CD4-positive, alpha-beta T cell treated with Interferon alpha-2 for 1 hour (primary cell): ENCODE results near the gene ALX4.

Source experiments
- DNase-seq, 2 donors: peaks; one replicate each; pipeline ENCODE4 v3.0.0-alpha.2; 2020 to 2022

The ALX4 gene

DNA sequence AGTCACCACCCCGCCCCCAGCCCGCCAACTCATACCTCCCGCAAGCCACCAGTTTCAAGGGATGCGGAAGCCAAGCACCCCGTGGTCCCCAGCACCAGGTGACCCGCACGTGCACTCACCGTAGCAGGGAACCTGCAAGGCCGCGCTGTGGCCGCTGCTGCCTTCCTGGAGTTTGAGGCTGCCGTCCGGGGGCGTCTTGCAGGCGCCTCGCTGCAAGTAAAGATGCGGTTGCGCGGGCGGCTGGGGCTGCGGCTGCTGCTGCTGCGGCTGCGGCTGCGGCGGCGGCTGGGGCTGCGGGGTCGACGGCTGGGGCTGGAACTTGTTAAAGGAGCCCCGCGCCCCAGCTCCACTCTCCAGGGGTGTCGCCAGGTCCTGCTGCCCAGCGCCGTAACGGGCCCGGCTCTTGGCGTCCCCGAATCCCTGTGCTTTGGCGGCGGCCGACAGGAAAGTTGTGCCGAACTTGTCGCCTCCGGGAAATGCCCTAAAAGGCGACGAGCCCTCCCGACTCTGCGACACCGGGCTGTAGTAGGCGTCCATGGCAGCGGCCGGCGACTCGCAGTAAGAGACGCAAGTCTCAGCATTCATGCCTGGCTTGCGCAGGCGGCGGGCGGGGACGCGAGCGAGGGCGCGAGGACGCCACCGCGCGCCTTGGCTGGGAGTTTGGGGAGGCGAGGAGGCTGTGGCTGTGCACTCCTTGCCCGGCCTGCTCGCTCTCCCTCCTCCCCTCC lies at the start of gene ALX4:
Gene ALX4, minus strand, starts transcription at position 662 of the 728 bp plus-strand sequence. Its CDS starts 77 bp downstream, at position 585.
- DNase-seq, result no peak

DNA sequence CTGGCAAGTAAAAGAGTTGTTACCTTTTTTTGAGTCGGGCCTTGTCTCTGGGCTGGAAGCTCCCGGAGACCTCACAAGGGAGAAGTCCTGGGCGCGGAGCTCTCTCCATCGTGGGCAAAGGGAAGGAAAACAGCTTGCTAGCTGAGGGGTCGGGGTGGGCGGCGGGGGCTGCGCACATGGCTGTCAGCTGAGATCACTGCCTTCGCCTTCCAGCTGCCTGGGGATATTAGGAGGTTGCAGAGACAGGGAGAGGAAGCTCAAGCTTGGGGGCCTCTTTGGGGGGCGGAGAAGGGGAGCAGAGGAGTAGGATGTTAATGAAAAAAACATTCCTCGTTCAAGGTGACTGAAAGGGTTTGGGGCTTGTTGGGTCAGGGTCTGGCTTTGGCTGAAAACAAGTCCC lies 49.2 kb upstream of the ALX4 start:
- no peak for DNase-seq

DNA sequence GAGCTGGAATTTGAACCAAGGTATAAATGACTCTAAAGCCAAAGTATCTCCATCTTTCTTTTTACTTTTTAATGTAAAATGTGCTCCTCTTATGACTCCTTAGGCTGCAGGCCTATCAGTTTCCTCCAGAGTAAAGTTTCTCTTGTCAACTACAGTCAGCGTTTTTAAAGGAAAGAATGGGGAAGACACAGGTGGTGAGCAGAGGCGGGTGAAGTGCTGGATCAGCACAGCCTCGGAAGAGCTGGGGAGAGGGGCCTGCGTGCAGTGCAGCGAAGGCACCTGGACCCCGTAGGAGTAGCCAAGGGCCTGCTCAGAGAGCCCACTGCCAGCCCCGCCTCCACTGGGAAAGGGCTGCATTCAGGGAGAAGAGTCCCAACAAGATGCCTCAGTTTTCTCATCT lies 48.8 kb upstream of the ALX4 start:
- no peak for DNase-seq

GRCh38 chr11:44357711-44358110 lies 47.8 kb upstream of the ALX4 start:
- no peak for DNase-seq

DNA sequence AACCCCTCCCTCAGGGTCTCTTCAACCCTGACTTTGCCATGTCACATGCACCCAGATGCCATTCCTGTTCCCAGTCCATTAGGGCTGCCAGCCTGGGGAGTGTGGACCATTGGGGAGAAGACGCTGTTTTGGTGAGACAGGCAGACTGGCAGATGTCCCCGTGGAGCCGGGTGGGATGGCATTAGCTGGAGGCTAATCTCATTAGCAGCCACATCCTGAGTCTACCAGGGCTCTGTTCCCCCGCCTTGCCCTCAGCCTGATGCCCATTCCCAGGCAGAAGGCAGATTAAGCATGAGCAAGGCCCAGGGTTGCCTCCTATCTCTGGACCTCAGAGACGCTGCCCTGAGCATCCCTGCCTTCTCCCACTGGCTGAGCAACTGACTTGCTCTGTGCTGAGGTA lies 46.4 kb upstream of the ALX4 start:
- no peak for DNase-seq

- no peak for DNase-seq
Observed at GRCh38 chr11:44351898-44352498, 42.1 kb upstream of the ALX4 start.

- DNase-seq, result peak in 1 of 2 donors; percentile 23
Observed at GRCh38 chr11:44351006-44351660, 41.2 kb upstream of the ALX4 start.

DNA sequence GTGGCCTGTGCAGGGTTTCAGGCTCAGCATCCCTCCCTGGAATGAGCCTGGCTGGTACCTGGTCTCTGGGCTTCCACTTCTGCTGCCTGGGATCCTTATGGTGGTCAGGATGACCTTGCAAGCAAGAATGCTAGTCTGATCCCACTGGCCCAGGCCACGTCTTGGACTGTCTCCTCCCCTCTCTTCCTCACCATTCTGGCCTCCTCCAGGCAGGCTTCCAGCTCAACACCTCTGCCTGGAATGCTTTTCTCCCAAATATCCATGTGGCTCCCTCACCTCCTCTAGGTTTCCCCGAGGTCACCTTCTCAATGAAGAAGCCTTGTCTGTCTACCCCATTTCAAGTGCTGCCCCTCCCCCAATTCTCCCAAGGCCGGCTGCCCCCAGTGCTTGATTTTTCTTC lies 39.4 kb upstream of the ALX4 start:
- no peak for DNase-seq

GRCh38 chr11:44348721-44349120 lies 38.8 kb upstream of the ALX4 start:
- no peak for DNase-seq

DNA sequence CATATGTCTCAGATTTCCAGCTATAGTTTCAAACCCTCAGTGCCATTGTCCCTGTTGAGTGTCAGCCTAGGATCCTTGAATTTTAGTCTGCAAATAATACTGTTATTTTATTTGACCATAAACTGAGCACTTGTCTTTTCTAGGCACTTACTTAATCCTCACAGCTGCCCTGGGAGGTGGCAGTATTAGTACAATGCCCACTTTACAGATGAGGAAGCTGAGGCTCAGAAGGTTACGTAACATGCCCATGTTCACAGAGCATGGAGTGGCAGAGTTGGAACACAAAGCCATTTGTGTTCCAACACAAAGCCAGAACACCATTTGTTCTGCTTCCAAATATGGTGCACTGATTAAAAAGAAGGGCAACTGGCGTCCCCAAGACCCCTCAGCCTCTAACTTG lies 38.2 kb upstream of the ALX4 start:
- DNase-seq, result no peak

GRCh38 chr11:44347538-44347937 lies 37.6 kb upstream of the ALX4 start:
- no peak for DNase-seq

GRCh38 chr11:44346983-44347382 lies 37.0 kb upstream of the ALX4 start:
- DNase-seq, result no peak

DNA sequence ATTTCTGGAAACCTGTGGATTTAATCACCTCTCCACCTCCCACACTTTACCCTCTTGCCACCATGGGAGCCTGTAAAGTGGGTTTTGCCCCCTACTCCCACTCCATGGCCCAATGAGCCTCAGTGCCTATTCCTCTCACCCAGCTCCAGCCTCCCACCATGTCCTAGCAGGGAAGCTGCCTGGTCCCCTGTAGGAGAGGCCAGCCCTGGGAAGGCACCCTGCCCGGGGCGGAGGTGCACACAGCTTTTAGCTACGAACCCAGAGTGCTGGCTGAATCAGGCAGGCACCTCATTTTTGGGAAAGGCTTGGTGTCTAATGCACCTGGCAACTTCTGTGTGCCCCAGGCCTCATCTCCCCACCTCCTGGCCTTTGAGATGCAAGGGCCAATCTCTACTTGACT lies 35.8 kb upstream of the ALX4 start:
- no peak for DNase-seq

- DNase-seq, result no peak
Observed at GRCh38 chr11:44344921-44345320, 35.0 kb upstream of the ALX4 start.

GRCh38 chr11:44344423-44344820 lies 34.5 kb upstream of the ALX4 start:
- no peak for DNase-seq

GRCh38 chr11:44343778-44344422 lies 34.0 kb upstream of the ALX4 start:
- DNase-seq, result no peak

DNA sequence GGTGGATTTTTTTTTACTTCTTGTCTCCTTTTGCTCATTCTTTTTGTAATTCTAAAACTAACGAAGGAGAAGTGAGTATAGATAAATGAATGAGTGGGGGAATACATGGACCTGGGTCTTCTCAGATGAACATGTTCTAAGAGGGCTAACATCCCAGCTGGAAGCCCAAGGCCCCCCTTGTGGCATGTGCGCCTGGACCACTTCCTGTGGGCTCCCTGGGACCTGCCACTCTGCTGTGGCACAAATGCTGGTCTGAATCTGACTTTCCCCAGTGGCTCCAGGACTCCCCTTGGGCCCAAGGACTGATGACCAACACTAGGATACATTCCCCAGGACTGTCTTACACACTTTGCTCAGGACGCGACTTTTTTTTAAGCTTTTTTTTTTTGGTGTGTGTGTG lies 32.7 kb upstream of the ALX4 start:
- no peak for DNase-seq

- no peak for DNase-seq
Observed at GRCh38 chr11:44340656-44341055, 30.7 kb upstream of the ALX4 start.

- no peak for DNase-seq
Observed at GRCh38 chr11:44339530-44339883, 29.6 kb upstream of the ALX4 start.

DNA sequence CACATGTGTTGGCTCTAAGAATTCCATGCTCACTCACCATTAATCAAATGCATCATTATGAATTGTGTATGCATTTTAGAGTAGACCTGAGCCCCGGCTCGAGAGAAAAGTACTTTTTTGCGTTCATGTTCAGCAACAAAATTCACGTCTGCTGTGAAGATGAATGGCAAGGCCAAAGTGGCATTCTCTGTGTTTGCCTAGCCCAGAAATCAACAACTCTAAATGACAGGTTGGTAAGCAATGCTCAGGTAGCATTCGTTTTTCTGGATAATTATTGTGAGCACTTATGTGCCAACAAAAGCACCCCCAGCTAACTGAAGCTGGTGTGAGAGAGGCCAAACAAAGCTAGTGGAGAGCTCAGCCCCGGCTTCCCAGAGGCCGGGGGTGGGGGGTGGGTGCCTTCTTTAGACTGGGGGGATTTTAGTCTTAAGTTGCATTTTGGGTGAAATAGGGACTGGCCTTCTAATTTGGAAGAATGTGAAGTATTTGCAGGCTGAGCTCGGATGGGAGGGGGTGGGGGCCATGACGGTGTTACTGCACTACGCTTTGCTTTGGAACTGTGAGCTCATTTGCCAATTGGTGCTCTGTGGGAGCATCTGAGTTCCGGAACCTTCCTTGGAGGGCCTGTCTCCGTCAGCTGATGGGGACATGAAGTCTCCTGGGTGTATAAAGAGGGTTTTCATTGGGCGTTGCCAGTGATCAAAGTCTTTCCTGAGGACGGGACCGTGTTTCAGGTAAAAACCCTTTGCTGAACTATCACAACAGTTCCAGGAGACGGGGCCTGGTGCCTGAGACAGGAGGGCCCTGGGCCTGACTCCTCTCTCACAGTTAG lies 29.0 kb upstream of the ALX4 start:
- no peak for DNase-seq

- no peak for DNase-seq
Observed at GRCh38 chr11:44338026-44338425, 28.1 kb upstream of the ALX4 start.

- DNase-seq, result no peak
Observed at GRCh38 chr11:44335919-44336318, 26.0 kb upstream of the ALX4 start.
